GM23338 (cell line): Measurements from ENCODE around the gene CYB5RL. TPM values are rescaled to one million over a fixed set of nuclear protein-coding genes. Genes with fewer than 3 reads are reported as not detected.

Source experiments
- ATAC-seq: fragments of 200-7000 bp; cut with Tn5 transposase; 3 replicates; pipeline ENCODE4 v1.9.1; 2020
- DNase-seq: peaks from one replicate; pipeline ENCODE4 v3.0.0-alpha.2; 2015; ENCODE audit warnings: low spot score
- H2AFZ ChIP-seq: fragments of 200-600 bp; sonication (generic); 2 replicates; pipeline ENCODE4 v1.8.0; 2016; ENCODE audit warnings: antibody characterized with exemption, mild to moderate bottlenecking, moderate library complexity
- H3F3A ChIP-seq: fragments of 200-600 bp; sonication (generic); replicated peaks from 2 replicates; pipeline ENCODE4 v1.8.0; 2017; ENCODE audit warnings: antibody characterized with exemption, mixed run types, low read depth
- H3K27ac ChIP-seq: fragments of 200-600 bp; sonication (generic); 2 replicates; pipeline ENCODE4 v1.6.1; 2016; ENCODE audit warnings: low read depth
- H3K27me3 ChIP-seq: fragments of 200-600 bp; sonication (generic); 2 replicates; pipeline ENCODE4 v1.8.0; 2016; ENCODE audit warnings: mild to moderate bottlenecking, mixed run types, moderate library complexity; ENCODE audit not compliant: insufficient read depth
- H3K36me3 ChIP-seq: fragments of 200-600 bp; sonication (generic); 2 replicates; pipeline ENCODE4 v1.8.0; 2016; ENCODE audit warnings: mild to moderate bottlenecking; ENCODE audit not compliant: insufficient read depth
- H3K4me1 ChIP-seq: fragments of 200-600 bp; sonication (generic); 2 replicates; pipeline ENCODE4 v1.8.0; 2016; ENCODE audit warnings: mild to moderate bottlenecking, moderate library complexity; ENCODE audit not compliant: insufficient read depth
- H3K4me2 ChIP-seq: fragments of 200-600 bp; sonication (generic); 2 replicates; pipeline ENCODE4 v1.7.1; 2017; ENCODE audit warnings: mixed run types
- H3K4me3 ChIP-seq: fragments of 200-600 bp; sonication (generic); 2 replicates; pipeline ENCODE4 v1.6.1; 2016; ENCODE audit warnings: mixed run types
- H3K79me2 ChIP-seq: fragments of 200-600 bp; sonication (generic); replicated peaks from 2 replicates; pipeline ENCODE4 v1.8.0; 2017; ENCODE audit warnings: mild to moderate bottlenecking; ENCODE audit not compliant: insufficient read depth
- H3K9me2 ChIP-seq: fragments of 200-600 bp; sonication (generic); 2 replicates; pipeline ENCODE4 v1.8.0; 2017; ENCODE audit not compliant: insufficient read depth
- H4K20me1 ChIP-seq: fragments of 200-600 bp; sonication (generic); replicated peaks from 2 replicates; pipeline ENCODE4 v1.8.0; 2017; ENCODE audit warnings: mild to moderate bottlenecking; ENCODE audit not compliant: insufficient read depth
- H3K27ac Mint-ChIP-seq: 2 replicates; pipeline ENCODE4 v1.8.0; 2020; ENCODE audit warnings: inconsistent platforms, mild to moderate bottlenecking, moderate library complexity, mixed read lengths
- H3K27me3 Mint-ChIP-seq: 3 replicates; pipeline ENCODE4 v1.8.0; 2022; ENCODE audit warnings: low read depth, mild to moderate bottlenecking, moderate library complexity, mixed read lengths, inconsistent platforms; ENCODE audit not compliant: insufficient read depth, poor library complexity
- H3K36me3 Mint-ChIP-seq: 3 replicates; pipeline ENCODE4 v1.8.0; 2021; ENCODE audit warnings: low read depth, mild to moderate bottlenecking, inconsistent platforms, moderate library complexity, mixed read lengths
- H3K4me1 Mint-ChIP-seq: 3 replicates; pipeline ENCODE4 v1.8.0; 2020; ENCODE audit warnings: mild to moderate bottlenecking, inconsistent platforms, mixed read lengths
- H3K4me3 Mint-ChIP-seq: 3 replicates; pipeline ENCODE4 v1.8.0; 2021; ENCODE audit warnings: moderate library complexity, mild to moderate bottlenecking, inconsistent platforms, mixed read lengths
- H3K9me3 Mint-ChIP-seq: 3 replicates; pipeline ENCODE4 v1.8.0; 2020; ENCODE audit warnings: moderate library complexity, mild to moderate bottlenecking, inconsistent platforms, mixed read lengths
- NANOG ChIP-seq: IDR thresholded peaks from 2 replicates; pipeline ENCODE4 v1.6.1; 2016; ENCODE audit warnings: antibody characterized with exemption, borderline replicate concordance
- STAT1 ChIP-seq: IDR thresholded peaks from one replicate; pipeline ENCODE4 v1.6.1; 2016; ENCODE audit warnings: antibody characterized with exemption; ENCODE audit not compliant: unreplicated experiment
- ZNF114 ChIP-seq: fragments of 250-450 bp; sonication (Bioruptor Pico); IDR thresholded peaks from 2 replicates; pipeline ENCODE4 v1.5.0; 2020; ENCODE audit warnings: mild to moderate bottlenecking, moderate library complexity
- ZNF462 ChIP-seq: fragments of 250-450 bp; sonication (Bioruptor Pico); IDR thresholded peaks from 2 replicates; pipeline ENCODE4 v1.5.0; 2020; ENCODE audit warnings: mild to moderate bottlenecking, moderate library complexity
- polyA plus RNA-seq: library from polyadenylated mRNA; unstranded; fragments of >200 nt; fragmentation: Nextera tagmentation; extraction: Ambion mirVana; gene quantifications from 2 replicates; pipeline ENCODE4 v1.2.1, GENCODE V29; 2016
- total RNA-seq: library from RNA; depleted of rRNA; stranded (reverse); fragments of >200 nt; shearing (Covaris generic); gene quantifications from 2 replicates; pipeline ENCODE4 v1.2.3, GENCODE V29; 2014

The CYB5RL gene
- total and polyA plus RNA-seq, 2 experiments from 2014 or later, result 5.9 to 11.5 TPM

GRCh38 chr1:54160351-54160750 lies 39.5 kb downstream of the CYB5RL start (continued):
- TF ChIP-seq ZNF462 (no peak), STAT1 (no peak), NANOG (no peak)

- Histone ChIP-seq H2AFZ (no peak overlapping the region), H3K27me3 (no peaks in the 10 kb centered on the region), H3K36me3 (no peaks in the 10 kb centered on the region), H3F3A (no peaks in the 10 kb centered on the region), H3K4me1 (no peaks in the 10 kb centered on the region), H3K4me2 (no peak overlapping the region), H3K79me2 (no peaks in the 10 kb centered on the region), H3K4me3 (no peak overlapping the region), H4K20me1 (no peaks in the 10 kb centered on the region), H3K9me2 (no peaks in the 10 kb centered on the region), H3K27ac (no peak overlapping the region)
- Mint-ChIP-seq H3K9me3 (no peaks in the 10 kb centered on the region), H3K4me3 (no peak overlapping the region), H3K27me3 (peaks cover 5% of the 10 kb centered on the region), H3K36me3 (no peaks in the 10 kb centered on the region), H3K27ac (no peak overlapping the region), H3K4me1 (peaks cover 3% of the 10 kb centered on the region; the same call in 1 of the 3 replicates)
- TF ChIP-seq NANOG (no peak), ZNF114 (CRISPR knock-in tag) (no peak), ZNF462 (no peak), STAT1 (no peak)
- ATAC-seq (no peak), DNase-seq (no peak)
Observed at GRCh38 chr1:54159733-54160316, 40.0 kb downstream of the CYB5RL start.
